LHCN-M2 (cell line): Measurements from ENCODE around the gene AK9. TPM values are rescaled to one million over a fixed set of nuclear protein-coding genes. Genes with fewer than 3 reads are reported as not detected.
"Not testable (repeated sequence)": the region's sequence is repeated elsewhere in the genome, so short reads cannot be mapped to it uniquely, and the experiment has no call there.

ENCODE experiments used
- DNase-seq: peaks from one replicate; pipeline ENCODE4 v3.0.0-alpha.2; 2012; ENCODE audit warnings: low read depth
- polyA plus RNA-seq: library from polyadenylated mRNA; unstranded; fragments of >200 nt; gene quantifications from one replicate; pipeline ENCODE4 v1.2.1, GENCODE V29; 2012; ENCODE audit warnings: missing spikeins
- total RNA-seq: library from RNA; depleted of rRNA; stranded (reverse); fragments of >200 nt; gene quantifications from 2 replicates; pipeline ENCODE4 v1.2.3, GENCODE V29; 2014; rRNA removed

The AK9 gene
- total RNA-seq = 1.2 and 1.9 TPM in 2 replicates
- 0.95 TPM for polyA plus RNA-seq

DNA sequence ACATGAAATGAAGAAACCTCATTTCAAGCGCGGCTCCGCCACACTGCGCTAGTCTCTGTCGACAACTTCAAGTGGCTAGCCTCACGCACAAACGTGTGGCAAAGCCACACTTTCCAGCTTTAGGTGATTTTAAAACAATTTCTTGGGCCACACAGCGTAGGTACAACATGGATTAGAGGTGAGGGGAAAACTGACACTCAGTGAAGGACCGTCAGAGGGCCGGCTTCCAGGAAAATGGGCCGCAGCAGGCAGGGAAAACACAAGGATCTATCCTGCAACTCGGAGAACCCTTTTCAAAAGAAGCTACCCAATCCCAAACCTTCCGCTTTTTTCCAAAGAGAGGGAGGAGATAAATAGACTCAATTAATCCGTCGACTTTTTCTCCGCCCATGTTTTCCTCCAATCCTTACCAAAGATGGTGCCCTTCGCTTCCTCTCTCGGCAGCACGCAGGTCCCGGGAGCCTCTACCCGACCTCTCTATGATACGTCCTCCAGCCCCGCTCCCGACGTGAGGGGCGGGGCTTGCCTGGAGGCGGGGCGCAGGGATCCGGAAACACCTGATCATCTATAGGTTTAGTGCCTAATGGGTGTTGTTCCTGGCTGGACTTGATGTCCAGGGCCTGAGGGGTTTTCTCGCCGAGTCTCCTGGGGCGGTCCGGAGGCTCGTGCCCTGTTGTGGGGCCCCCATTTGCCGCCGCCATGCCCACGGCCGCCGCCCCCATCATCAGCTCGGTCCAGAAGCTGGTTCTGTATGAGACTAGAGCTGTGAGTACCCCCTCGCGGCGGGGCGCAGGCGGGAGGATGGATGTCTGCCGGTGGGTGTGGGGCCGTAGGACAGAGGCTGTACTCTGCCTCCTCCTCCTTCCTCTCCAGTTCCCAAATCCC is at the start of gene AK9, which contains the start of gene FIG4:
TSS of gene AK9 (minus strand) at position 466 of the 885 bp plus-strand sequence. CDS start 15,457 bp downstream, outside the sequence.
TSS of gene FIG4 (plus strand) at position 560 of the 885 bp plus-strand sequence. CDS start at position 700, 140 bp downstream.
- peak; percentile 86 for DNase-seq

DNA sequence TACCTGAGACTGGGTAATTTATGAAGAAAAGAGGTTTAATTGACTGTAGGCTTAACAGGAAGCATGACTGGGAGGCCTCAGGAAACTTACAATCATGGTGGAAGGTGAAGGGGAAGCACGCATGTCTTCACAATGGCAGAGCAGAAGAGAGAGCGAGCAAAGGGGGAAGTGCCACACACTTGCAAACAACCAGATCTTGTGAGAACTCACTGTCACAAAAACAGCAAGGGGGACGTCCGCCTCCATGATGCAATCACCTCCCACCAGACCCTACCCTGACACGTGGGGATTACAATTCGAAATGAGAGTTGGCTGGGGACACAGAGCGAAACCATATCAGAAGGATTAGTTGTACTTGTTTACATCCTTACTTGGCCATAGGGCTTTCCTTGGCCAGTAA is 49.8 kb upstream of the AK9 start:
- no peak for DNase-seq

DNA sequence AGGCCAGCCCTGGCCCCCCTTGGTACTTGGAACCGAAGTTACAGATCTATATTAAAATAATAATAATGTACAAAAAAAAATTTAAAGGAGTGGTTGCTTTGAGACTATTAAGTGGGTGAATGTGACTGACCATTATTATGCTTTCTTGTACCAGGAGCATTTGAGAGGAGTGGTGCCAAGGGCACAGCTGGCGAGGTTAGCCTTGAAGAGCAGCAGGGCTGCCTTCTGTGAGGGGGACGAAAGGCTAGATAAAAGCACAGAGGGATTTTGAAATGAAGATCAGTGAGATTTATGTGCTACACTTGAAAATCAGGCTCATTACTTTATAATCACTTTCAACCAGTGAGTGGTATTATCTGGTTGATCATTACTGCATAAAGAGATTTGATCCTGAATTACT is 48.7 kb upstream of the AK9 start:
- no peak for DNase-seq

DNA sequence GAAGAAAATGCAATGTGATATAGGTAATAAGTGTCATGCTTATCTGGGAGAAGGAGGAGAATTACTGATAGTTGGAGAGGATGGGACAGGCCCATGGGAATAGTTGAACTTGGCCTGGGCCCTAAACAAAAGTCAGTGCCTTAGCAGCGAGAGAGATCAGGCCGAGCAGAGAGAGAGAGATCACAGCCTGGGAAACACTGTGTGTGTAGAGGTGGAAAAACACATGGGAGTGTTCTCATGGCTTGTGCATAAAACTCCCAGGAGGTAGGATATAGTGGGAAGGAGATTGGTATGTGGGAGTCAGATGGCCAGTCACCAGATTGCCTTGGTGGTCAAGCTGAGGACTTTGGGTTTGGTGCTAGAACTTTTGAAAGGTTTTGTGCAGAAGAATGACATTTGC is 47.7 kb upstream of the AK9 start:
- no peak for DNase-seq

DNA sequence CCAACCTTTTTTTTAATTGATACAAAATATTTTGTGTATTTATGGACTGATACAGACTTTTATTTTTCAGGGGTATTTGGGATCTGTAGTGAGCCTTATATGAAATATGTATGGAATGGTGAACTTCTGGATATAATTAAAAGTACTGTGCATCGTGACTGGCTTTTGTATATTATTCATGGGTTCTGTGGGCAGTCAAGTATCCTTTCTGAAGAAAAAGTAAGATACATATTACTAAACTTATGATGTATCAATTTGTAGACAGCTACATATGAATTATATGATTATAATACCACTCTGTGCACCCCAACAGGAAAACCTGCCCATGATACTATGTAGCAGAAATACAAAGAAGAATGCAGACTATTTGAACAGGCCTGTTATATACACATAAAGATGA is 47.3 kb upstream of the AK9 start:
- DNase-seq = no peak

DNA sequence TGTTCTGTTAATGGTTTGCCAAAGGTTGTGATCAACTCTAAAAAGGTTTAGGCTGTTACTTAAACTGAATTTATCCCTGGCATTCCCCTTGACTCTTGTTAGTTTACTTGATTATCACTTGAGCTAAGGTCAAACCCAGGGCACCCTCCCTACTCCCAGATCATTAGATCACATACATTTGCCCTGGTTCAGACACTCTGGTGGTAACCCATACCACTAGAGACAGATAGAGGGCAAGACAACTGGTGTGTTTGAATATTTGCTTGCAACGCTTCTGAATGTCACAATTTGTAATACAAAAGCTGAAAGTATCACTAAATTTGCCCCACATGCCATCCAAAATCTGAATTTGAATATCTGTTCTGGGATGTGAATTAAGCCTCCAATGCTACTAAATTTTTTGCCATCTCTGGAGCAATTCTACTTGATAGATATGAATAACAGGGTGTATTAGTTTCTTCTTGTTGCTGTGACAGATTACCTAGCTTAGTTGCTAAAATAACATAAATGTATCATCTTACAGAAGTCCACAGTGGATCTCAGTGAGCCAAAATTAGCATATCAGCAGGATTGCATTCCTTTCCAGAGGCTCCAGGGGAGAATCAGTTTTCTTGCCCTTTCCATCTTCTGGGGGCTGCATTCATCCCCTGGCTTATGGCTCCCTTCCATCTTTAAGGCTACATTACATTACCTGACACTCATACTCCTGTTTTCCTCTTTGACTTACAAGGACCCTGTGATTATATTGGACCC is 45.4 kb upstream of the AK9 start:
- DNase-seq = no peak

DNA sequence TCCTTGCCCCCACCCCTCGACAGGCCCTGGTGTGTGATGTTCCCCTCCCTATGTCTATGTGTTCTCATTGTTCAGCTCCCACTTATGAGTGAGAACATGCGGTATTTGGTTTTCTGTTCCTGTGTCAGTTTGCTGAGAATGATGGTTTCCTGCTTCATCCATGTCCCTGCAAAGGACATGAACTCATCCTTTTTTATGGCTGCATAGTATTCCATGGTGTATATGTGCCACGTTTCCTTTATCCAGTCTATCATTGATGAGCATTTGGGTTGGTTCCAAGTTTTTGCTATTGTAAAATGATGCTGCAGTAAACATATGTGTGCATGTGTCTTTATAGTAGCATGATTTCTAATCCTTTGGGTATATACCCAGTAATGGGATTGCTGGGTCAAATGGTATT is 34.2 kb upstream of the AK9 start:
- DNase-seq = not testable (repeated sequence)

DNA sequence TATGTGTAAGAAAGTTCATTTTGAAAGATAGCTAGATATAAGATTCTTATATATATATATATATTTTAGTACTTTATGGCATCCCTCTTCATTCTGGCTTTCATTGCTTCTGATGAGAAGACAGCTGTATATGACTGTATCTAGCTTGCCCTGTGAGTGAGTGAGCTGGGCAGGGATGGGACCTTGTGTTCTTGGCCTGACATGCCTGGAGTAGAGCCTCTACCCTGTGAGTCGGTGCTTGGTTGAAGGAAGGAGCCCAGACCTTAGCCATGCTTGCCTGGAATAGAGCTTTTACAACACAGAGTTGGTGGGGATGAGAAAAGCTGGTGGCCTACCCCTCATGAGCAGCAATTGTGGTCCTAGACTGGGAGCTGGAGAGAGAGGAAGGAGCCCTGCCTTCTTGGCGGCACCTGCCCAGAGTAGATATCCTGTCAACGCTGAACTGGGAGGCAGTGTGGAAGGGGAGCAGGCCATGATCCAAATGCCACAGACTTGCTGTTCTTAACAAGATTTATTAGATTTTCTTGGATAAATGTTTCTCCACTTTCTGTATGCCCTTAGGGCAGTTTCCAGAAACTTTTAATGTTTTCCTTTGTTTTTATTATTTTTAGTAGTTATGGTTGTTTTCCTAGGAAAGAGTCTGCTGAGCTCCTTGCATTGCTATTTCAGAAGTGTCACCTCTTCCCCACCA is 31.7 kb upstream of the AK9 start:
- DNase-seq = no peak

DNA sequence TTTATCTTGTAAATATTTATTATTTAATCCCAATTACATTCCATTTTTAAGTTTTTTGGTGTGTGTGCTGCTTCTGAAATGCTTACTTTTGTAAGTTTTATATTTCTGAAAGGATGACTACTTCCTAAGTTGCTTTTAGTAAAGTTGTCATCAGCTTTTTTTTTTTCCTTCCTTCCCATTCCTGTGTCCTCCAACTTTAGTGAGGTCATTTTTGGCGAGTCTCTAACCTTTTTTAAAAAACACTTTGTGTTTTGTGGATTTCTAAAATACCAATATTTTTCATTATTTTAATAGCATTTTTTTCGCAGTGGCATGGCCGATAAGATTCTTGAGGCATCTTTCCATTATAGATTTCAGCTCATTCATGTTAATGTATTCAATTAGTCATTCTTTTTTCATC is 31.0 kb upstream of the AK9 start:
- no peak for DNase-seq

DNA sequence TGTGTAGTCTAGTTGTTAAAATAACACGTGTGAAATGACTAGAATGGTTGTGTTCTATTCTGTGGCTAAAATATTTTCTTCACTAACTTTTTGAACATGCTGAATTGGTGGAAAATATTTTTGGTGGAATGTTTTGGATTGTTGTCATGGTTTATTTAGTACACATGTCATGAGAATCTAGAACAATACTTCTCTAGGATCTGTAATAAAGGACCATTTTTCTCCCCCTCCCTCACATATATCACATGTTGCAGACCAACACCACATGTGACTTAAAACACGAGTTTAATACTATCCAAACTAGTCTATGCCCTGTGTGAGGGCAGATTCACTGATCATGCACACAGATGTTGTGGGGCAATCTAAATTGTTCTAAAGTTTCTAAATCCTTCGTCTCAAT is 29.3 kb upstream of the AK9 start:
- DNase-seq = no peak

DNA sequence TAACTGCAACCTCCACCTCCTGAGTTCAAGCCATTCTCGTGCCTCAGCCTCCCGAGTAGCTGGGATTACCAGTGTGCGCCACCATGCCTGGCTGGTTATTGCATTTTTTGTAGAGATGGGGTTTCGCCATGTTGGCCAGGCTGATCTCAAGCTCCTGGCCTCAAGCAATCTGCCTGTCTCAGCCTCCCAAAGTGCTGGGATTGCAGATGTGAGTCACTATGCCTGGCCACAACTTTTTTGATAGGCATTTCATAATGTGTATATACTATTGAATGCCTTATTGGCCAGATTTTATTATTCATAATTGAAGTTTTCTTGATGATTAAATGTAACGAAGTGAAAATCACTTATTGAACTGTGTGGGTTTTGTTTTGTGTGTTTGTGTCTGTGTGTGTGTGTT is 28.0 kb upstream of the AK9 start:
- peak; percentile 8 for DNase-seq

DNA sequence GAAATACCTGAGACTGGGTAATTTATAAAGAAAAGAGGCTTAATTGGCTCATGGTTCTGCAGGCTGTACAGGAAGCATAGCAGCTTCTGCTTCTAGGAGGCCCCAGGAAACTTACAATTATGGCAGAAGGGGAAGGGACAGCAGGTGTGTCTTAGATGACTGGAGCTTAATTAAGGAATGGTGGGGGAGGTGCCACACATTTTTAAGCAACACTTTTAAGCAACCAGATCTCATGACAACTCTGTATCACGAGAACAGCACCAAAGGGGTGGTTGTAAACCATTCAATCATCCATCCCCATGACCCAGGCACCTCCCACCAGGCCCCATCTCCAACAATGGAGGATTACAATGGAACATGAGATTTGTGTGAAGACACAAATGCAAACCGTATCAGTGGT is 27.0 kb upstream of the AK9 start:
- no peak for DNase-seq

DNA sequence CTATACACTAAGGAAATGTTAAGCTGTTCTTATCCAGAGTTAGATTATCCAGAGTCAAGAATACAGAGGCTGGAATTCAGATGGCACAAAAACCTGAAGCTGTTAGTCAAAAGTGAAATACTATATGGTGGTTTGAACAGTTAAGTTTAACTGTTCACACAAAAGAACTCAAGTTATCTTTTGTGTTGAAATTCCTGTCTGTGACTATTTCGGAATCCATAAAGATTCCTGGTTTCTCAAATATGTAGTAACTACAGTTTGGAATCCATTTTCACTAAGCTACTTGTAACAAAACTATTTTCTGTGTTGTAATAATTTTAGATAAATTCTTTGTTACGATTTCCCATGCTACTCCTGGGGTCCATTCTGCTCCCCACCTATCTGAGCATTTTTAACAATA is 24.6 kb upstream of the AK9 start:
- DNase-seq = no peak

DNA sequence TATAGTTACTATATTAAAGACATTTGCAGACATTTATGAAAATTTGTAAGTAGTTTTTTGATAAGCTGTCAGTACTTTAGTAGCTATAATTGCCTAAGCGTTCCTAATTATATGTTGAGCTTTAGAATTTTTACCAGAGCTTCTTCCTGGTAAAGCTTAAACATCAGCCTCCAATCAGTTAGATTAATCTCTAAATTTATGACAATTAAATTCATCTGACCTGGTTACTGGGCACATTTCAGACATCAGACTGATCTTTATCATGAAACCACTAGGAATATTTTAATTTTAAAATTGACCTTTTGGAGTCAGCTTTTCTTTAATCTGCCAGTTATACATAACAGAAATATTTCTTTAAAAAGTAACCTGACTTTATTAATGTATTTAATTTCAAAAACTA is 23.6 kb upstream of the AK9 start:
- no peak for DNase-seq

DNA sequence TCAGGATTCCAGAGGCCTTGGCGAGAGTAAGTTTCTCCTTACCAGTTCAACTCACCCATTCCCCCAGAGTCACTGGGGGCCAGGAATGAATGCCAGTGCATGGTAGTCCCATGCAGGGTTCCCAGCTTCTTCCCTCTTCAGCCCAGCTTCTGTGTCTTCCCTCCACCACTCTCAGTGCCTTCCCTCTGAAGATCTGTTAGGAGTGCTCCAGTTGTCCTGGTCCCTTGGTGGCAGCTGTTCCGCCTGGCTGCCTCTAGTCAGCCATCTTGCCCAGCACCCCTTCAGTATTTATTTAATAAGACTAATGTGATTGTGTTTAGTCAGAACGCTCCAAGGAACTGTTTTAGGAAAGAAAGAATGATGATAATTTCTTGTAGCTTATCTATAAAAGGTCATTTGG is 23.2 kb upstream of the AK9 start:
- DNase-seq = no peak

DNA sequence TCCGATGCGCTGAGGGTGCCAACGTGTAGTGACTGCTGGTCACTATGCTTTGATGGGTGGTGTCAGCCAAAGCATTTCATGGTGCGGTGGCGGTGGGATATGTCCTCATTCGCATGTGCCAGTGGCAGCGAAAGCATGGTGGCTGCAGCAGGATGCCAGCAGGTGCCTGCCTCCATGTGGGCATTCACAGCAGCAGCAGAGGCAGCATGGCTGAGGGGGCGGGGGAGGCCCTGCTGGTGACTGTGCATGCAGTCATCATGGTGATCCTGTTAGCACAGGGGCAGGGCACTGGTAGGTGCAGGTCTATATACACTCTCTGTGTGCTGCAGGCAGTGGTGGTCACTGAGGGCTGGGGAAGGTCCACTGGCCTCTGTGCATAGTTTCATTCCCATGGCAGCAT is 22.1 kb upstream of the AK9 start:
- DNase-seq = no peak

DNA sequence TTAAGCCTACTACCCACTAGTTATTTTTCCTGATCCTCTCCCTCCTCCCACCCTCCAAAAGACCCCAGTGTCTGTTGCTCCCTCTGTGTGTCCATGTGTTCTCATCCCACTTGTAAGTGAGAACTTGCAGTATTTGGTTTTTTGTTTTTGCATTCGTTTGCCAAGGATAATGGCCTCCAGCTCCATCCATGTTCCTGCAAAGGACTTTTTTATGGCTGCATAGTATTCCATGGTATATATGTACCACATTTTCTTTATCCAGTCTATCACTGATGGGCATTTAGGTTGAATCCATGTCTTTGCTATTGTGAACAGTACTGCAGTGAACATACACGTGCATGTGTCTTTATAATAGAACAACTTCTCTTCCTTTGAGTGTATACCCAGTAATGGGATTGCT is 17.1 kb upstream of the AK9 start:
- DNase-seq = not testable (repeated sequence)

DNA sequence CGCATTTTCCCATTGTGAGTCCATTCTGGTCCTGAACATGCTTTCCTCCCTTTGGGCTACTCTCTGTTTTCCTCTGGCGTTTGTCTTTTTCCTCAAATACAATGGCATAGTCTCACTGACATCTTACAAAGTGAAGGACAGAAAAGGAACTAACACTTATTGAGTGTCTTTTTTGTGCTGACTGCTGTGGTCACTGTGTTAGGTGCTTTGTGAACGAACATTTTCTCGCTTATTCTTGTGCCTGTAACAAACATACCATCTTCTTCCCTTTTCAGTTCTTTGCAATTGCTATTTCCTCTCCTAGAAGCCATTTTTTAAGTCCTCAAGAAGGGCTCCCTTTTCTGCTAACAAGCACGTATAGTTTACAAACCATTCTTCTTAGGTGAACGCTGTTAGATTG is 15.5 kb upstream of the AK9 start:
- DNase-seq = no peak

DNA sequence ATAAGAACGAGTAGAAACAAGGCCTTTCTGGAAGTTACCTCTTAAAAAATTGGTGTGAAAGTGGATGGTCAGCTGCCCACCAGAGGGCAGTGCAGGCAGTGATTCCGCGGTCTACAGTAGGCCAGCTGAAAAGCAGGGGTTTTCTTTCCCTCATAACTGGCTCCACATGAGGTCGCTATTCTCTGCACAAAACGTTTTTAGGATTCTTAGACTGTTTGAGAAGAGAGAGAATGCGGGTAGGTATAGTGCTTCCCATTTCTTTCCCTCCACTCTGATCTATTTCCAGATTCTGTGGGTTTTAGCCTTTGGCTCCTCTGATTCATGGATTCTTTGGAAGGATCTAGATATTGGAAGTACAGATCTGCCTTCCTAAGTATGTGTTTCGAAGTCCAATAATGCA is 14.3 kb upstream of the AK9 start:
- DNase-seq = peak; percentile 83

DNA sequence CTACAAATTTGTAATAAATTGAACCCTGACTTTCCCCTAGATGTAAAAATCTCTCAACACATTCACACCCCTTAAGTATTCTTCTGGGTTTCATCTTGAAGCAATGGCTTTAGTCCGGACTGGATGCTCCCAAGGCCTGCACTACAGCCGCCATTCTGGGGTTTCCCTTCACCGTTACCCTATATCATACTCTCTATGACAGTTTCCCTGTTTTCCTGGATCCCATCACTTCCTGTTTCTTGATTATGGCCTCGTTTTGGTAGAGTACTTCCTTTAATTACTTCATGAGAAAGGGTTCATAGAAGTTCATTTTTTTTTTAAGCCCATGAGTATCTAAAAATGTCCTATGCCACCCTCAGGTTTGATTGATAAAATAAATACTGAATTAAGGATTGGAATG is 11.8 kb upstream of the AK9 start:
- no peak for DNase-seq

DNA sequence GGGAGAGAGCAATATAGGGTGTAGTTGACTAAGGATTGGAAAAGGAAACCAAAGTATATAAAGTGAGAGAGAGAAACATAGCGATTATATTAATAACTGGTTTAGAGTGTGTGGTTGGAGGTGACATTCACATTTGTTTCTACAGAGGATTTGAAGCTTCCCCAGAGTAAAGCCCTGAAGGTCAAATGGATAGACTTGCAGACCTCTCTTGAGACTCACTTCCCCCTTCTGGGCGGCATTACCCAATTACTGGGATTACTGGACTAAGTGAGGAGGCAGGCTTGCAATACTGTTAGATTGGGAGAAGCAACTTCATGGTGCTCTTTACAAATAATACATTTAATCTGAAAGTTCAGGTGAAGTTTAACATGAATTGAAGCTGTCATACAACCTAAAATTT is 10.8 kb upstream of the AK9 start:
- no peak for DNase-seq

DNA sequence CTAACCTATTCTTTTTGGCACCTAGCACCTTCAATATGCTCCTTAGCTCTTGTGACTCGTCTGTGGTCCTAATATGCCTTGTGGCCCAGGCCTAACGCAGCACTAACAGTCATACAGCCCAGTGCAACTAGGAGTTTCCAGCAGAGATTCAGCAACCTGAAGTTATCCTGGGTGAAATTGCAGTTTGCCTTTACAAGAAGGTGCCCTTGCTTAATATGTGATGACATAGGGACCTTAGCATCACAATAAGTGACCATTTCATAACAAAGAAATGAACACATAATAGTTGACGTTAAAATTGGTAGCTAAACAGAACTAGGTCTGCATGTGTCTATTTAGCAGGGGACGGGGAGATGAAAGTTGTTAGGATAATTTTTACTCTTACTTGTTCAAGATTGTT is 10.2 kb upstream of the AK9 start:
- DNase-seq = no peak
